ENCODE data around the gene CDKAL1.

The CDKAL1 gene

GRCh38 chr6:21264288-21265033 is 730.2 kb downstream of the CDKAL1 start:
- Histone ChIP-seq H3K27ac (peak overlapping the region in 5 of 21 experiments; percentile 2 to 80 (median 15)), H3K4me3 (no peak overlapping the region)

GRCh38 chr6:21265034-21265729 is 730.9 kb downstream of the CDKAL1 start:
- no peak overlapping the region for H3K4me3 ChIP-seq
- peak overlapping the region in 8 of 21 experiments; percentile 2 to 80 (median 20) for H3K27ac ChIP-seq

- peak overlapping the region in 5 of 21 experiments; percentile 3 to 80 (median 63) for H3K27ac ChIP-seq
- H3K4me3 ChIP-seq: no peak overlapping the region
Measured at GRCh38 chr6:21265730-21266044, 731.4 kb downstream of the CDKAL1 start.

GRCh38 chr6:21270636-21271201 is 736.5 kb downstream of the CDKAL1 start:
- no peak overlapping the region for H3K27ac ChIP-seq
- no peak overlapping the region for H3K4me3 ChIP-seq

DNA sequence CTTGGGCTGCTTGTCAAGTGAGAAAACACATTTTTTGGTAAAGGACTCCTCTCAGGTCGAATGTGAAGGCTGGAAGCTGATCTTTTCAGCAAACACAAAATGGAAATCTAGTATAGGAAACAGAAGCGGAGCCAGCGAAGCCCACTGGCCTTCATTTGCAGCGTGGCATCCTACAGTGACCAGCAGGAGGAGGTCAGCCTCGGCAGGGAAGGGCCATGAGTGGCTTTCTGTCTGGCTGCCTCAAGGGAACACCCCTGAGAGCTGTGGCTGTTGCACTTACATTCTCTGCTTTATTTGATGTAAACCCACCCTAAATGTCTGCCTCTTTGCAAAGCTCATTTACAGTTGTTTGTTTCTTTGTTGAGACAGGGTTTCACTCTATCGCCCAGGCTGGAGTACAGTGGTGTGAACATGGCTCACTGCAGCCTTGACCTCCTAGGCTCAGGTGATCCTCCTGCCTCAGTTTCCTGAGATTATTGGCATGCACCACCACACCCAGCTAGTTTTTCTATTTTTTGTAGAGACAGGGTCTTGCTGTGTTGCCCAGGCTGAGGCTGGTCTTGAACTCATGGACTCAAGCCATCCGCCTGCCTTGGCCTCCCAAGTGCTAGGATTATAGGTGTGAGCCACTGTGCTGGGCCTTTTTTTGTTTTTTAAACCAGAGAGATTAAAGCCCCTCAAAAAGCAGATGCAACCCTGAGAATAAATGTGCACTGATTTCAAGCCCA is 737.3 kb downstream of the CDKAL1 start:
- no peak overlapping the region for H3K4me3 ChIP-seq
- no peak overlapping the region for H3K27ac ChIP-seq

GRCh38 chr6:21273451-21273850 is 739.2 kb downstream of the CDKAL1 start:
- no peak overlapping the region for H3K4me3 ChIP-seq
- H3K27ac ChIP-seq: no peak overlapping the region

- Histone ChIP-seq H3K4me3 (no peak overlapping the region), H3K27ac (no peak overlapping the region)
Measured at GRCh38 chr6:21274851-21275250, 740.6 kb downstream of the CDKAL1 start.

- no peak overlapping the region for H3K27ac ChIP-seq
- H3K4me3 ChIP-seq: no peak overlapping the region
Measured at GRCh38 chr6:21277601-21278374, 743.5 kb downstream of the CDKAL1 start.

DNA sequence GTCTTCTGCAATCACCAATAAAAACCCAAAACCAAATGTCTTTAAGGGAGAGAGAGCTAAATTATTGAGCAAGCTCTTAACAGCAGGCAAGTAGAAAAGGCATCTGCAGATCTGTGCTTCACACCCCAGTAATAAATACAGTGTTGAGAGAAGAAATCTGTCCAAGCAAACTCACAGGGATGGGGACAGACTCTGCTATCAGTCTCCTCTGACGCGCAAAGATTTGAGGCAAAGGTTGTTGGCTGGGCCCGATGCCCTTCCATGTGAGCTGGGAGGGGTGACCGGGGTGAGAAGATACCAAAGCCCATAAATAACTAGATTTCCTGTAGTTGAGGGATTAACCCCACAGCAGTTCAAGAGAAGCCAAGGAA is 744.1 kb downstream of the CDKAL1 start:
- H3K4me3 ChIP-seq: no peak overlapping the region
- no peak overlapping the region for H3K27ac ChIP-seq

DNA sequence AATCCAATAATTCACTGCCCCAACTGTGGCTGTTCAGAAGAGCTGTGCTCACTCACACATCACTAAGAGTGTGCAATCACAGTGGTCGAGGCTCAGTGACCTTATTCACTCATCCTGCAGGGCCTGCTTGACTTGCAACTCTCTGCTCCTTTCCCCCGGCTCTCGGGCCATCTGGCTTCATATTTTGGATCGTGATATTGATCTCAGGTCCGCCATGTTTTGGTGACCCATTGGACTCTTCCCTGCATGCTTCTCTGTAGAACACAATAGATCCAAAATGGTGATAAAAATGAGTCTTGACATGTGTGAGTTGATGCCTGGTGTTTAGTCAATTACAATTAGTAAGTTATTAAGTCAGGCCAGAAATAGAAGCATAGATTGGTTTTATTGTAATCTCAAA is 745.4 kb downstream of the CDKAL1 start:
- Histone ChIP-seq H3K4me3 (no peak overlapping the region), H3K27ac (no peak overlapping the region)

GRCh38 chr6:21281366-21281765 is 747.1 kb downstream of the CDKAL1 start:
- Histone ChIP-seq H3K4me3 (no peak overlapping the region), H3K27ac (no peak overlapping the region)
